Kidney epithelial cell (primary cell): ENCODE measurements around the gene NEK11. TPM values are rescaled to one million over a fixed set of nuclear protein-coding genes. Genes with fewer than 3 reads are reported as not detected.

Experiments used
- DNase-seq: peaks from one replicate; pipeline ENCODE4 v3.0.0-alpha.2; 2010; ENCODE audit warnings: low read depth
- H3K27me3 ChIP-seq: 2 replicates; pipeline ENCODE4 v1.6.0; 2011; ENCODE audit warnings: low read length; ENCODE audit not compliant: control insufficient read depth, insufficient read depth
- H3K36me3 ChIP-seq: 2 replicates; pipeline ENCODE4 v1.5.1; 2011; ENCODE audit warnings: low read length; ENCODE audit not compliant: control insufficient read depth, insufficient read depth
- H3K4me3 ChIP-seq: 2 replicates; pipeline ENCODE4 v1.5.1; 2011; ENCODE audit warnings: low read depth, mild to moderate bottlenecking, control low read depth, low read length
- CTCF ChIP-seq: IDR thresholded peaks from 2 replicates; pipeline ENCODE4 v1.5.1; 2011; ENCODE audit warnings: mild to moderate bottlenecking, moderate library complexity, low read length, control low read depth, inconsistent platforms; ENCODE audit not compliant: insufficient read depth, poor library complexity, severe bottlenecking
- total RNA-seq: library from RNA; depleted of rRNA; stranded (reverse); fragments of >200 nt; gene quantifications from 2 replicates; pipeline ENCODE4 v1.2.3, GENCODE V29; 2015

NEK11 gene
- total RNA-seq, 1 donor from 2014 or later: 7.6 TPM

GRCh38 chr3:131349454-131349853, 322.8 kb downstream of the NEK11 start:
- Histone ChIP-seq H3K4me3 (no peak overlapping the region), H3K27me3 (no peaks in the 10 kb centered on the region), H3K36me3 (no peaks in the 10 kb centered on the region)
- DNase-seq: no peak
- TF ChIP-seq CTCF: no peak

GRCh38 chr3:131349946-131350347, 323.3 kb downstream of the NEK11 start:
- no peak for DNase-seq
- no peaks in the 10 kb centered on the region for H3K36me3 ChIP-seq
- no peak for TF ChIP-seq CTCF
- no peak overlapping the region for H3K4me3 ChIP-seq
- no peaks in the 10 kb centered on the region for H3K27me3 ChIP-seq

GRCh38 chr3:131350506-131350905, 323.8 kb downstream of the NEK11 start:
- TF ChIP-seq CTCF: no peak
- no peak for DNase-seq
- no peak overlapping the region for H3K4me3 ChIP-seq
- H3K27me3 ChIP-seq: no peaks in the 10 kb centered on the region
- no peaks in the 10 kb centered on the region for H3K36me3 ChIP-seq

DNA sequence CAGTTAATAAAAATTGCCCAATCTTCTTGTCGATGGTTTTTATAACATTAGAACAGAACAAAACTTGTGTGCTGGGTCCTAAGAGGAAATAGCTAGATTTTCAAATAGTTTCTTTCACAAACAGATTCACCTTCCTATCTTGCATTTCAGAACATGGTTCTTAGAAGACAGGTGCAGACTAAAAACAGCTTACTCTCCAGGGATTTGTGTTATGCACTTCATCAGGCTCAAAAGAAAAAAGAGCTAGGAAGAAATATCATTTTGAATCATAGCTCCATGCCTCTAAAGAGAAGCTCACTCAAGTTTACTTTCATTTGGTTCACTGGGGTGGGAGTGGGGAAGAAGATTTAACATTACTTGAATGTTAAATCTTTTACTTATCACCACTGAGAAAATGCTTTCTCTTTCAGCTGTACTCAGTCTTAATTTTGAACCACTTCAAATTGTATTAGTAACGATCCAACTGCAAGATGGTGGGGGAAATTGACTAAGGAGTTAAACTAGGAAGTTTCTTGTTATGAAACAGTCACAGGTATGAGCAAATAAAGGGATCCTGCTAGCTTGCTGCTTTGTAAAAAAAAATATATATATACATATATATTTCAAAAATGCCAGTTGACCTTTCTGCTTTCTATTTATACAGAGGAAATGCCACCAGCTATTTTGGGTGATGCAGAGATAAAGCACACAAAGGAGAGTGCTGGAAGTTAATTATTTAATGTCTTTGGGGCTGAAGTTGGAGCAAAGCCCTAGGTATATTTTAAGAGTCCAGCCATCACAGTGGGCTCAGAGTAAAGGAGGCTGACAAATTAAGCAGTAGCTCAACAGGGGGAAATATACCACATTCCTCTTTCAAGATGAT, 326.6 kb downstream of the NEK11 start:
- DNase-seq: no peak
- no peak for TF ChIP-seq CTCF
- Histone ChIP-seq H3K36me3 (no peaks in the 10 kb centered on the region), H3K27me3 (no peaks in the 10 kb centered on the region), H3K4me3 (no peak overlapping the region)

DNA sequence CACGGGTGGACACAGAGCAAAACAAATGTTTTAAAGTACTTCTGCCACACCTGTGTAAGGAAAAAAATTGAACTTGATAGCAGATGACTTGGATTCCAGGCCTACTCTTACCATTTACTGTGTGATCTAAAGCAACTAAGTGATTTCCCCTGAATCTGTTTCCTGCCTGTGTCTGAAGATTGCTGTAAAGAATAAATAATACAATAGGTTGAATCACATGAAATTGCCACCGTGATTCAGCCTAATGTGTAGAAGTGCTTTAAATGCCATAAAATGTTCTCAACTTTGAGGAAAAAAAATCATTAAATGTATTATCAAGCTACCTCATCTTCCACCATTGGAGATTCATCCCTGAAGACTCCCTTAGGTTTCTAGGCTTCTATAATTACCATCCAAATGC, 327.3 kb downstream of the NEK11 start:
- no peaks in the 10 kb centered on the region for H3K27me3 ChIP-seq
- no peaks in the 10 kb centered on the region for H3K36me3 ChIP-seq
- no peak for DNase-seq
- no peak for TF ChIP-seq CTCF
- no peak overlapping the region for H3K4me3 ChIP-seq
